Skeletal muscle tissue (tissue), 4 donors: Measurements from ENCODE around the gene PALLD. TPM values are rescaled to one million over a fixed set of nuclear protein-coding genes. Genes with fewer than 3 reads are reported as not detected.

Experiments used
- H3K27ac ChIP-seq: one replicate; pipeline ENCODE4 v1.7.0; 2013; ENCODE audit warnings: mild to moderate bottlenecking, low read depth, low read length, inconsistent platforms
- H3K27me3 ChIP-seq, 3 donors: one replicate each; pipeline ENCODE4 v1.7.0; 2013; ENCODE audit warnings: low read length in 3 of 3; ENCODE audit not compliant: control insufficient read depth in 3 of 3, insufficient read depth in 3 of 3
- H3K36me3 ChIP-seq, 3 donors: one replicate each; pipeline ENCODE4 v1.7.0; 2013; ENCODE audit warnings: low read length in 3 of 3; ENCODE audit not compliant: control insufficient read depth in 3 of 3, insufficient read depth in 3 of 3
- H3K4me1 ChIP-seq, 3 donors: one replicate each; pipeline ENCODE4 v1.7.0; 2013; ENCODE audit warnings: low read length in 3 of 3, mild to moderate bottlenecking in 3 of 3; ENCODE audit not compliant: control insufficient read depth in 3 of 3, insufficient read depth in 3 of 3
- H3K4me3 ChIP-seq, 3 donors: one replicate each; pipeline ENCODE4 v1.7.0; 2013; ENCODE audit warnings: low read length in 3 of 3
- H3K9ac ChIP-seq, 3 donors: one replicate each; pipeline ENCODE4 v1.7.0; 2013; ENCODE audit warnings: low read length in 3 of 3, mild to moderate bottlenecking in 3 of 3, moderate library complexity in 2 of 3, low read depth in 1 of 3
- H3K9me3 ChIP-seq, 3 donors: one replicate each; pipeline ENCODE4 v1.7.0; 2013; ENCODE audit warnings: low read length in 3 of 3; ENCODE audit not compliant: control insufficient read depth in 3 of 3
- total RNA-seq: library from RNA; depleted of rRNA; stranded (reverse); fragments of >200 nt; gene quantifications from one replicate; pipeline ENCODE4 v1.2.3, GENCODE V29; 2014
- donor health status: Osteomylitis.

The PALLD gene
- total RNA-seq, 1 donor from 2014 or later, result 140 TPM

DNA sequence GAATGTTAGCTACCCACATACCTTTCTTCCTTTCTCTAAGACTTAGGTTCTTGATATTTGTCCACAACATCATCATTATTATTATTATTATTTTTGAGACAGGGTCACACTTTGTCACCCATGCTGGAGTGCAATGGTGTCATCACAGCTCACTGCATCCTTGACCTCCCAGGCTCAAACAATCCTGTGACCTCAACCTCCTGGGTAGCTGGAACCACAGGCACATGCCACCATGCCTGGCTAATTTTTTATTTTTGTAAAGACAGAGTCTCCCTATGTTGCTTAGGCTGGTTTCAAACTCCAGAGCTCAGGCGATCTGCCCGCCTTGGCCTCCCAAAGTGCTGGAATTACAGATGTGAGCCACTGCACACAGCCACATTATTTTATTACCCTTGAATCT is 394.2 kb downstream of the PALLD start:
- no peak overlapping the region for H3K4me3 ChIP-seq
- no peaks in the 10 kb centered on the region for H3K27me3 ChIP-seq
- H3K9ac ChIP-seq, result no peak overlapping the region
- no peaks in the 10 kb centered on the region for H3K9me3 ChIP-seq
- peaks cover 12 to 36% (median 30%) of the 10 kb centered on the region in 3 donors for H3K36me3 ChIP-seq
- peaks cover 0 to 8% (median 0%) of the 10 kb centered on the region in 3 donors for H3K4me1 ChIP-seq
- no peak overlapping the region for H3K27ac ChIP-seq

GRCh38 chr4:168891688-168892087 is 394.8 kb downstream of the PALLD start:
- Histone ChIP-seq H3K9me3 (no peaks in the 10 kb centered on the region), H3K9ac (no peak overlapping the region), H3K27me3 (no peaks in the 10 kb centered on the region), H3K4me1 (peaks cover 0 to 5% (median 0%) of the 10 kb centered on the region in 3 donors), H3K36me3 (peaks cover 12 to 41% (median 34%) of the 10 kb centered on the region in 3 donors), H3K4me3 (no peak overlapping the region), H3K27ac (no peak overlapping the region)

- Histone ChIP-seq H3K9me3 (no peaks in the 10 kb centered on the region), H3K4me1 (peaks cover 0 to under 1% (median 0%) of the 10 kb centered on the region in 3 donors), H3K4me3 (no peak overlapping the region), H3K9ac (no peak overlapping the region), H3K27ac (no peak overlapping the region), H3K36me3 (peaks cover 12 to 41% (median 37%) of the 10 kb centered on the region in 3 donors), H3K27me3 (no peaks in the 10 kb centered on the region)
Measured at GRCh38 chr4:168892475-168892874, 395.6 kb downstream of the PALLD start.

DNA sequence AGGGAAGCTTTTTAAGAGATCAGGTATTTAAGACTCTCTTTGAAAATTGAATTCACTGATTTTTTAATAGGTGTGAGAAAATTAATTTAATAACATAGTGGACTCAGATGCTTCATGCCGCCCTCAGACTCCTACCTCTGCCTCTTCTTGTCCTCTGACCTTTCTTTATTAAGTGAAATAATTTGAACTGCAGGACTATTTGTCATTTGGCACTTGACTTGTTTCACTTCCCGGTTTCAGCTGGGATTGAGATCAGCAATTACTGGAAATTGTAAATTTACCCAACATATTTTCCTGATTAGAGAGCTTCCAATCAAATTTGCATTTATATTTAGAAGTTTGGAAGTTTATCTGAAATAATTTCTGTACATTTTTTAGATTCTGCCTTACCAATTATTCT is 396.4 kb downstream of the PALLD start:
- no peaks in the 10 kb centered on the region for H3K9me3 ChIP-seq

DNA sequence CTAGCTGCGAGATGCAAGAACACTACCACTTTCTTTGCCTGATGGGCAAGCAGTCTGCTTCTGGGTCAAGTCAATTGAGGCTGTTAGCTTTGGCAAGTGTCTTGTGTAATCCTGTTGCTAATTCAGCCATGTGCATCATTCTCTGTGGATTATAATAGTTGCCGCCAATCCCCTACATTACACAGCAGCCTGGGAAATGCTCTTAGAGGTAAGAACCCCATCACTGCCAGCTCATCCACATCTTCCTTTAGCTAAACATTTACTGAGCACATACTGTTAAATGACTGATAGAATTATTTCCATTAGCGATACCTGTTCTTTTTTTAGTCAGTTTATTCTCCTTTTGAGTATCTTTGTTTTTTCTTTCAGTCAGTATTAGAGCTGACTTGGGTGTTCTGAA is 397.0 kb downstream of the PALLD start:
- Histone ChIP-seq H3K36me3 (peaks cover 17 to 49% (median 41%) of the 10 kb centered on the region in 3 donors), H3K4me3 (no peak overlapping the region), H3K27ac (peak overlapping the region; percentile 14), H3K9me3 (no peaks in the 10 kb centered on the region), H3K27me3 (no peaks in the 10 kb centered on the region), H3K4me1 (no peaks in the 10 kb centered on the region), H3K9ac (no peak overlapping the region)

More for the DNA sequence above, 396.4 kb downstream of the PALLD start:
- H3K27ac ChIP-seq, result peak overlapping the region; percentile 14
- H3K4me3 ChIP-seq, result no peak overlapping the region
- peaks cover 16 to 43% (median 39%) of the 10 kb centered on the region in 3 donors for H3K36me3 ChIP-seq
- no peaks in the 10 kb centered on the region for H3K4me1 ChIP-seq
- H3K9ac ChIP-seq, result no peak overlapping the region
- no peaks in the 10 kb centered on the region for H3K27me3 ChIP-seq

DNA sequence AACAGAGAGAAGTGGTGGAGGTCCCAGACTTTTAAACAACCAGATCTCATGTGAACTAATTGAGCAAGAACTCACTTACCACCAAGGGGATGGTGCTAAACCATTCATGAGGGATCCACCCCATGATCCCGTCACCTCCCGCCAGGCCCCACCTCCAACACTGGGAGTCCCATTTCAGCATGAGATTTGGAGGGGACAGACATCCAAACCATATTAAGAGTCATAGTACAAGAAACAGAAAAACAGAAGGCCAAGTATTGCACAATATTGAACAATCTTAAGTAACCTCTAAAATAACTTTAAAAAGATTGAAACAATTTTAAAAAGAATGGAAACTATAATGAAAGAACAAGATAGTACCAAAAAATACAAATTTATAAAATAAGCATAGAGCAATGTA is 403.2 kb downstream of the PALLD start:
- H3K27me3 ChIP-seq, result no peaks in the 10 kb centered on the region
- no peak overlapping the region for H3K9ac ChIP-seq
- H3K27ac ChIP-seq, result peak overlapping the region; percentile 30
- H3K4me3 ChIP-seq, result no peak overlapping the region
- H3K36me3 ChIP-seq, result peaks cover 17 to 49% (median 46%) of the 10 kb centered on the region in 3 donors
- H3K9me3 ChIP-seq, result no peaks in the 10 kb centered on the region
- no peaks in the 10 kb centered on the region for H3K4me1 ChIP-seq

GRCh38 chr4:168907119-168907698 is 410.4 kb downstream of the PALLD start:
- no peaks in the 10 kb centered on the region for H3K27me3 ChIP-seq
- peak overlapping the region; percentile 0 for H3K27ac ChIP-seq
- peaks cover 0 to 12% (median 12%) of the 10 kb centered on the region in 3 donors for H3K4me1 ChIP-seq
- peaks cover 9 to 24% (median 16%) of the 10 kb centered on the region in 3 donors for H3K36me3 ChIP-seq
- no peak overlapping the region for H3K9ac ChIP-seq
- no peaks in the 10 kb centered on the region for H3K9me3 ChIP-seq
- H3K4me3 ChIP-seq, result no peak overlapping the region

GRCh38 chr4:168908093-168908492 is 411.2 kb downstream of the PALLD start:
- Histone ChIP-seq H3K4me3 (no peak overlapping the region), H3K27me3 (no peaks in the 10 kb centered on the region), H3K4me1 (peaks cover 0 to 12% (median 12%) of the 10 kb centered on the region in 3 donors), H3K36me3 (peaks cover 9 to 22% (median 14%) of the 10 kb centered on the region in 3 donors), H3K27ac (peak overlapping the region; percentile 0), H3K9ac (no peak overlapping the region), H3K9me3 (no peaks in the 10 kb centered on the region)

- Histone ChIP-seq H3K4me3 (no peak overlapping the region), H3K4me1 (peaks cover 0 to 12% (median 12%) of the 10 kb centered on the region in 3 donors), H3K27me3 (no peaks in the 10 kb centered on the region), H3K27ac (peak overlapping the region; percentile 3), H3K9me3 (no peaks in the 10 kb centered on the region), H3K9ac (no peak overlapping the region), H3K36me3 (peaks cover 6 to 17% (median 15%) of the 10 kb centered on the region in 3 donors)
Measured at GRCh38 chr4:168908851-168909273, 412.0 kb downstream of the PALLD start.

GRCh38 chr4:168914095-168914494 is 417.2 kb downstream of the PALLD start:
- H3K36me3 ChIP-seq, result peaks cover 5 to 21% (median 20%) of the 10 kb centered on the region in 3 donors
- no peak overlapping the region for H3K27ac ChIP-seq
- no peaks in the 10 kb centered on the region for H3K27me3 ChIP-seq
- H3K9me3 ChIP-seq, result no peaks in the 10 kb centered on the region
- H3K4me3 ChIP-seq, result no peak overlapping the region
- peaks cover 0 to 2% (median 1%) of the 10 kb centered on the region in 3 donors for H3K4me1 ChIP-seq
- H3K9ac ChIP-seq, result no peak overlapping the region
